DMS153 treated with DMSO at 0.1 percent for 48 hours (cell line): Measurements from ENCODE around the gene KBTBD4.
A peak's percentile ranks its signal among the peaks of the same experiment; 100 is the strongest.
"Not testable (repeated sequence)": the region's sequence is repeated elsewhere in the genome, so short reads cannot be mapped to it uniquely, and the experiment has no call there.

ENCODE experiments used
- DNase-seq: peaks from one replicate; lab custom pipeline; 2025; ENCODE audit not compliant: unreplicated experiment; lab: John Stamatoyannopoulos, UW

KBTBD4 gene

DNA sequence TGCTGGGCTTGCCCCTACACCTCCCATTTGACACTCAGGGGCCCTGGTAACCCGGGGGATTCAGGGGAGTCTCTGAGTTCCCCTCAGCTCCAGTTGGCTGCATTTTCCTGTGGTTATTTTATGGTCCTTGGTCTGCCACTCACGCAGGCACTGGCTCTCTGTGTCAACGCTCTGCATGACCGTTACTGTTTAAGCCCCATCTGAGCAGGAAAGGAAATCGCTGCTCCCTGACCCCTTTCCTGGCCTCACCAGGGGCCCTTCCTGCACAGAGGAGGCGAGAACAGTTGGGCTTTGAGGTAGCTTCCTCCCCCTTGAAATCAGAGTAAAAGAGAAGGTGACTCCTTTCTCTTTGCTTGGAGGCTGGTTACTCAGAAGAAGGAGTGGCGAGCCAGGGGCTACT, 13.0 kb upstream of the KBTBD4 start:
- DNase-seq, result no peak

DNA sequence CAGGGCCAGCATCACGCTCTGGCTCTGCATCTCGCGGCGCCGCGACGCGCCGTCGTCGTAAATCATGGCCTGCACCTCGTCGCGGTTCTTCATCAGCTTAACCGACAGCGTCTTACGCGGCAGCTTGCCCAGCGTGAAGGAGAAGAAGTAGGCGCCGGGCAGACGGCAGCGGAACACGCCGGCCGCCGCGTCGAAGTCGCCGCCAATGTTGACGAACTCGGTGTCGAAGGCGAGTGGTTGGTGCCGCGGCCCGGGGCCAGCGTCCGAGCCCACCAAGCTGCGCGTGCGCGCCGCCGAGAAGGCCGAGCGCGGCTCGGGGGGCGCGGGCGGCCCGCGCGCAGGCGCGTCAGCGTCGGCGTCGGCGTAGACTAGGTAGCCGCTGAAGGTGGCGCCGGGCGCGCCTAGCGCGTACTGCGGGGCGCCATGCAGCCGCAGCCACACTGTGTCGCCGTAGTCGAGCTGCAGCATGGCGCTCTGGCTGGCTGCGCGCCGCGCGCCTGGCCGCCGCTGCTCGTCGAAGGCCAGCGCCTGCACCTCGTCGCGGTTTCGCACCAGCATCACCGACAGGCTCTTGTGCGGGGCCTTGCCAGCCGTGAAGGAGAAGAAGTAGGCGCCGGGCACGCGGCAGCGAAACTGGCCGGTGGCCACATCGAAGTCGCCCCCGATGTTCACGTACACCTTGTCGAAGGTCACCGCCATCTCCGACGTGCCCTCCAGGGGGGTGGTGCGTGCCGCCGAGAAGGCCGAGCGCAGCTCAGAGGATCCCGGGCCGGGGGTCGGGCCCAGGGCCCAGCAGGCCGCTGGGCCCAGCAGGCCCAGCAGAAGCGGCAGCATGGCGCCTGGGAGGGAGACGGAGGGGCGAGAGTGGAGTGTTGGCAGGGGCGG, 11.4 kb upstream of the KBTBD4 start:
- no peak for DNase-seq

DNA sequence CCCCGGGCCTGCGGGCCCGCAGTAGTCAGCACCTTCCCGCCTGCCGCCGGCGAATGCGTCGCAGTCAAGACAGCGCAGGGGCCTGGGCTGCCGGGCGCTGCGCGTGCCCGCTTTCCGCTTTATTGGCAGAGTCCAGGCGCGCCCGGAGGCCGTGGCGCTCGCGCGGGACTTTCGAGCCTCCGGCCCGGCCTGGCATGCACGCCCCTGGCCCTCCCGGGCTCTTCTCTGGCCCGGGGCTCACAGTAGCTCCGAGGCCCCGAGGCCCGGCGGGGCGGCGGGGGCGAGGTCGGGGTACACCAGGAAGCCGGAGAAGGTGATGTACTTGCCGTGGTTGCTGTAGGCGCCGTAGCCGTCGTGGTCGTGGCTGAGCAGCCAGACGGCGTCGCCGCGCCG, 10.8 kb upstream of the KBTBD4 start:
- DNase-seq, result no peak

DNA sequence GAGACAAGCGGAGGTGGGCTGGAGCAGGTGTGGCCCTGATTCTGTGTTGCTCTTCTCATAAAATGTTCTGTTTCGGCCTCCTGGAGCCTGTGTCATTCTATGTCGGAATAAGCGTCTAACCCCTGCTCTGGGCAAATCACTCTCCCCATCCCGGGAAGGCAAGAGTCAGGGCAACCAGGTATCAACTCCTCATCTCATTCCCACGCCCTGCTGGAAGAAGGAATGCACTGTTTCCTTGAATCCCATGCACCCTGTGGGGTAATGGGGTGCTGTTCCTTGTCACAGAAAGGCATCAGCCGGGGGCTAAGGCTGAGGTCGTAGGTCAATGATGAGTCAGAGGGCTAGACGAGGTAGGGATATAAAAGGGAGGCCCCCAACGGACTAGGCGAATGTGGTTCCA, 10.3 kb upstream of the KBTBD4 start:
- no peak for DNase-seq

DNA sequence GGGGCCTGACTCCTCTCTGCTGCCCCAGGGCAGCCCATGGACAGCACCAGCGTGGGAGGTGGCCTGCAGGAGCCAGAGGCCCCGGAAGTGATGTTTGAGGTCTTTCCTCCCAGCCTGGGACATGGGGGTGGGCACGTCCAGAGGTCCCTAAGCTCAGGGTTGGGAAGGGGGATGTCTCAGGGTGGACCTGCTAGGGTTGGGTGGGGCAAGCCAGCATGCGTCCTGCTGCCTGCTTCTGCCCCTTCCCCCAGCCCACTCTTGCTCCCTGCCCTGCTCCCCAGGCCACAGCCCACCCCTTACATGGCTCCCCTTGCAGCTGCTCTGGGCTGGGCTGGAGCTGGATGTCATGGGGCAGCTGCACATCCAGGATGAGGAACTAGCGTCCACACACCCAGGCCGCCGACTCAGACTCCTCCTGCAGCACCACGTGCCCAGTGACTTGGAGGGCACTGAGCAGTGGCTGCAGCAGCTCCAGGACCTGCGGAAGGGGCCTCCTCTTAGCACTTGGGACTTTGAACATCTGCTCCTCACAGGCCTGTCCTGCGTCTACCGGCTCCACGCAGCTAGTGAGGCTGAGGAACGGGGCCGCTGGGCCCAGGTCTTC, 9.1 kb upstream of the KBTBD4 start:
- DNase-seq, result no peak

DNA sequence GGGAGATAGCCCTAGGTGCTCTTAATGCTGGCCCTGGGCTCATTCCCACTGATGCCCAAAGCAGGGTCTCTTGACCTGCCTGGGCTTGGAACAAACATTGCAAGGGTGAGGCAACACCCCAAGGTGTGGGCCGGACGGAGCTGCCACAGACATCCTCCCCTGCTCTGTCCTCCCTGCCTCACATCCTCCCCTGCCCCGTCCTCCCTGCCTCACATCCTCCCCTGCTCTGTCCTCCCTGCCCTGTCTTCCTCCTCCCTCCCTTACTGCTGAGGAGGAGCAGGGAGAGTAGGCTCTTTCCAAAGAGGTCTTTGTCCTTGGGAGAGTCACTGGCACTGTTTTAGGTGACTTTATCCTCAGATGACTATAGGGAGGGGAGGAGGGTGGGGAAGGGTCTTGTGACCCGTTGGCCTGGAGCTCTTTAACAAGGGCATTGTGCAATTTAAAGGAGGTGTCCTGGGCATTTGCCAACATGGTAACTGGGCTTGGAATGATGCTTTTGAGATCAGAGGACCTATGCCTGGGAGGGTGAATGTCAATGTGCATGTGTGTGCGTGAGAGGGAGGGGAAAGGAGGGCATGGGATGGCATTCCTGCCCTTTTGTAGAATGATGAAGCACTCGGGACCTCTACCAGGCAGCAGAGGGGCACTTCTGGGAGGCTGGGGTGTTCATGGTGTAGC, 8.4 kb upstream of the KBTBD4 start:
- DNase-seq, result no peak

DNA sequence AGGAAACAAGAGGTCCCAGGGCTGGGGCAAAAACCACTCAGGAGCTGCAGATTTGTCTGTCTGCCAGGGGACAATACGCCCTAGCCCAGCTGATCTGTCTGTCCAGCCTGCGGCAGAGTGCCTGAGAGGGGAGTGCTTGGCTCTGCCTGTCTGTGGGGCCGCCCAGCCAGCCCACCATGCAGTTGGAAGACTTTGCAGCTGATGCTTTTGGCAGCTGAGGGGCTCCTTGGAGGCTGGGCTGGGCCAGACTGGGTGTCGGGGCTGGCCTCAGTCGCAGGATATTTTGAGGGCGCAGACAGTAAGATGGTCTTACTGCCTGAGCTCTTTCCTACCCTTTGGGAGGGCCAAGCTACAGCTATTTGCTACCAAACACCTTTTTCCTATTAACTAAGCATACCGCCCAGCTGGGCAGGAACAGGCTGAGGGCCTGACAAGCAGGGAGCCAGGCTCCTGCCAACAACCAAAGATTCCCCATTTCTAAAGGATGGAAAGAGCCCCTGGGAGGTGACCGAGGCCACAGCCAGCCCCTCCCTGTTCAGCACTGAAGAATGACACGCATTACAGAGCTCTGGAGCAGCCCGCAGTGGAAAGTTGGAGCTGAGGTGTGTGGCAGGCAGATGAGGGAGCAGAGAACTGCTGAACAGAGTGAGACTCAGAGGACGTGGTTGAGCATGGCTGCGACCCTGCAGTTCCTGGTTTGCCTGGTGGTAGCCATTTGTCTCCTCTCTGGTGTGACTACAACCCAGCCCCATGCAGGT, 7.5 kb upstream of the KBTBD4 start, which contains the start of gene FAM180B:
FAM180B (plus strand) TSS at position 581 of the 758 bp plus-strand sequence; CDS start at position 672, 91 bp downstream.
- DNase-seq, result no peak

DNA sequence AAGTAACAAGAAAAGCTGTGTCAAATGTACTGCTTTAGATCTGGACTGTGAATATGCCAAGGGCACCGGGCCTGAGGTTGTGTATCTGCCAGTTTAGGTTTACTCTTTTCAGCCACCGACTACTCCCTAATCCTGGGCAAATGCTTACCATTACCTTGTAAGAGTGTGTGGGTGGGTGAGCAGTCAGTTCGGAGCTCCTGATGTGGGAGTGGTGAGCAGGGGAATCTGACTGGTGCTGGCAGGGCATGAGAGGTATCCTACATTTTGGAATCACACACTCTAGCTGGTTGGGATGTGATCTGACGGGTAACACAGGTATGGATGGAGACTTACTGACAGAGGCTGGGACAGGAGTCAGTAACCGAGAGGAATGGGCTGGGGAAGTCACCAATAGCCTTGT, 5.1 kb upstream of the KBTBD4 start:
- DNase-seq, result no peak

DNA sequence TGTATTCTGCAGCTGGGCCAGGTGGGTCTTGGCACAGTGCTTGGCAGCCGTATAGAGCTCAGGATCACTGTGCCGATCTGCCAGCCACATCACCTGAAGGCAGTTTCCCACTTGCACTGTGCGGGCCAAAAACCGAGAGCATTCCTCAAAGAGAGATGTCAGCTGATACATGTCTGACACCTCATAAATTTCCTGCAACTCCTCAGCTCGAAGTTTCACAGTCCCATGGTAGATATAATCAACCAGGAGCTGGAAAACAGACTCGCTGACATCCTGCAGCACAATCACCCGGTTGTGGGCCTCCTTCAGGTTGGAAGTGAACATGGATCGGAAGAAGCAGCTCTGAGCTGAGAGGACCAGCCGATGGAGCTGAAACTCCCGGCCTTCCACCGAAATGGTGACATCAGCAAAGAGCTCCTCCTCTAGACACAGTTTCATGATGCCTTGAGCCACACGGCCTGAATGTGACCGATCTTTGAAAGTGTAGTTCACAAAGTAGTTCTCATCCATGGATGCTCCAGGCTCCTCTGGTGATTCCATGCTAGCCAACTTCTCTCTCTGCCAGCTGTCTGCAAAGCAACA, 1.2 kb downstream of the KBTBD4 start:
- no peak for DNase-seq

DNA sequence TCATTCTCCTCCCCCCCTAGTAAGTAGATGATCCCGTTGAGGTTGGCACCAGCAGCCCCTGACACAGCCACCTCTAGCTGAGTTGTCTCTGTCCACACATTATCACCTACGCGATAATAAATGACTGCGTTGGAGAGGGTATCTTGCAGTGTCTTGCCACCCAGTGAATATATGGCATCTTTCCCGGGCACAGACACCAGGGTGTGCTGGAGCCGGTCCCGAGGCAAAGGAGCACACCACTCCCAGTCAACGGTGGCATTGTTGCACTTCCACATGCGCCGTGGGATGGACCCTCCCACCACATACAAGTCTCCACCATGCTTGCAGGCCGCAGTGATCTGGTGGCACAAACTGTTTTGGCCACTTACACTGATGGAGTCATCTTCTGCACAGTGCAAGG, 5.4 kb downstream of the KBTBD4 start:
- no peak for DNase-seq

DNA sequence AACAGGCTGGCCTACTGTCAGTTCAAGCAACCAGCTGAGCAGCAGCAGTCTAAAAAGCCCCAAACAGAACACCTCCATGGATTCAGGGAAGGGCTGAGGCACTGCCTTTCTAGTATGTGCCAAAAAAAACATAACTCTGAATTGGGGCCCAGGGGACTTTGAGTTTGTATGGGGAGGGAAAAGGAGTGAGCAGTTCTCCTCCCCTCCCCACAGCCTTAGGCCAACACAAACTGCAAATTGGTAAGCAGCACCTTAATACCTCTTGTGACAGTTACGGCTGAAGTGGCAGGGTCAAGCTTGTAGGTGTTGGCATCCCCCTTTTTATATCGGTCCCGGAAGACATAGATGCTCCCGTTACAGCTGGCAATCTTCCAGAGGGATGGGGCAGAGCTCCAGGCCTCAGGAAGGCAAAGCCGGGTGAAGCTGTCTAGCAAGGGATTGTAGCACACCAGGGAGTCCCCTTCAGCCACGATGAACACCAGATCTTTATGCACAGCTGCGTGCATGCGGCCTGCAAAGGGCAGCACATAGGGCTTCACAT, 6.0 kb downstream of the KBTBD4 start:
- no peak for DNase-seq

DNA sequence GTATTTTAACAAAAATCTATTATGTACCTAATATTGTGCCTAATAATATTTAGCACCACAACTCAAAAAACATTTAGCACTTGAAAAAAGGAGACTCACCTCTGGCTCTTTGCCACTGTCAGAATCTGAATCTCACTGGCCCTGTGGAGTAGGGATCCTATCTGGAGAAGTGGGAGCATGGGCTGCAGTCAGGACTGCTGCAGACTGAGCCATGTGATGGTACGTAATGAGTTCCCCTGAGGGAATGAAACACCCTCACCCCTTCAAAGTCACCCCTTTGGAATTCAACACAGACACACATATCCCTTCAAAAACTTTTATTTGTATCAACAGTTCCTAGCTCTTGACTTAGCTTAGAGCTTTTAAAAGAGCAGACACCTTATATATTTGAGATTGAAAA, 6.9 kb downstream of the KBTBD4 start:
- DNase-seq, result no peak

DNA sequence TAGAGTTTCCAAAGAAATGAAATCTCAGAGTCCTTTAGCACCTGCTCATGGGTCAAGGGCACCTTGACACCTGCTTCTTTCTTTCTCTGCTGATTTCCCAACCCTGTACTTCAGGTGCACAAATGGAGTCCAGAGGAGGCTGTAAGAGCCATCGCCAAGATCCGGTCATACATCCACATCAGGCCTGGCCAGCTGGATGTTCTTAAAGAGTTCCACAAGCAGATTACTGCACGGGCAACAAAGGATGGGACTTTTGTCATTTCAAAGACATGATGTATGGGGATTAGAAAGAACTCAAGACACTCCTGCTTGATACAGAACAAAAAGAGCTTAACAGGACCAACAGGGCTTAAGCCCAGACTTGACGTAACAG, 7.4 kb downstream of the KBTBD4 start:
- DNase-seq, result no peak

DNA sequence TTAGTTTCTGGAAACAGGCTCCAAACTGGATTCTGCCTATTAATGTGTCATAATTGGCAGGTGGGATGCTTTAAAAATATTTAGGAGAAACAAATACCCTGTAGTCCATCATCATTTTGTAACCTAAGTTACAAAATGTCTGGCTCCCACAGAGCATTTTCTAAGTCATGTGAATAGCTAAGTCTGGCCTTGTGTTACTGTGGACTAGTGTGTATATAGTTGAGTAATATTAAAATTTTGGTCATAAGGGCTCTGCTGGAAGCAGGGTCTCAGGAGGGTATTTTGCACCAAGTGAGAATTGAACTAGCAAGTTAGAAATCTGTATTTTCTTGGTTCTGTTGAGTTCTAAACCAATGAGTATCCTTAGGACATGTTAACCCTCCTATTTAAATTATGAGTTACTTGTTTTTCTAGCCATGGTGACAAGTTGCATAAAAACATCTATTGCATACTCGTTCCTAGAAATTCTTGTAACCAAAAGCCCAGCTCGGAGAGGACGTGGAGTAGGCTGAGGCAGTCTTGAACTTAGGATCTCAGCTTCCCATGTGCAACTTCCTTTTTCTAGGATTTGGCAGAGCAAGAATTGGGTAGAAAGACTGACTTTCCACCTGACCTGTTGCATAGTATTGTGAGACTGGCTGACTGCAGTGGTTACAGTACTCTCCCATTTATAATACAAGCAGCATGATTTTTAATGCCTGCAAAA, 8.0 kb downstream of the KBTBD4 start:
- DNase-seq, result no peak

DNA sequence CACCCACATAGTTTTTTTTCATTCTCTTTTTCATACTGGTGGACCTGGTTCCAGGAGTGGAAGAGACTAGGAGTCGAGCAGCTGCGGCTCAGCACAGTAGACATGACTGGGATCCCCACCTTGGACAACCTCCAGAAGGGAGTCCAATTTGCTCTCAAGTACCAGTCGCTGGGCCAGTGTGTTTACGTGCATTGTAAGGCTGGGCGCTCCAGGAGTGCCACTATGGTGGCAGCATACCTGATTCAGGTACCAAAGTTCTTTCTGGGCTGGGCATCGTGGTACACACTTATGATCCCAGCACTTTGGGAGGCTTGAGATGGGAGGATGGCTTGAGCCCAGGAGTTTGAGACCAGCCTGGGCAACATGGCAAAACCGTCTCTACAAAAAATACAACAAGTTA, 9.1 kb downstream of the KBTBD4 start:
- no peak for DNase-seq

DNA sequence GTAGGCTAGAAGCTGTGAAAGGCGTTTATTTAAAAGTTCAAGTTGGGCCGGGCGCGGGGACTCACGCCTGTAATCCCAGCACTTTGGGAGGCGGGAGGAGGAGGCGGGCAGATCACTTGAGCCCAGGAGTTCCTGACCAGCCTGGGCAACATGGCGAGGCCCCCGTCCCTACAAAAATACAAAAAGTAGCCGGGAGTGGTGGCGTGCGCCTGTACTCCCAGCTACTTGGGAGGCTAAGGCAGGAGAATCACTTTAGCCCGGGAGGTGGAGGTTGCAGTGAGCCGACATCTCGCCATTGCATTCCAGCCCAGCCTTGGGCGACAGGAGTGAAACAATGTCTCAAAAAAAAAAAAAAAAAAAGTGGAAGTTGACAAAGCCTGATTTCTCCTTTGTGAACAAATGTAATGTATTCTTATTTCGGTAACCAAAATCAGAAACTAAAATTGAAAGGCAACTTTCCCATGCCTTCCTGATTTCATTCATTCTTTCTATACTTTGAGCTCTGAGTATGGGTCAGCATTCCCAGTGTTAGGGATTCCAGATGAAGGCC, 12.5 kb downstream of the KBTBD4 start:
- no peak for DNase-seq

DNA sequence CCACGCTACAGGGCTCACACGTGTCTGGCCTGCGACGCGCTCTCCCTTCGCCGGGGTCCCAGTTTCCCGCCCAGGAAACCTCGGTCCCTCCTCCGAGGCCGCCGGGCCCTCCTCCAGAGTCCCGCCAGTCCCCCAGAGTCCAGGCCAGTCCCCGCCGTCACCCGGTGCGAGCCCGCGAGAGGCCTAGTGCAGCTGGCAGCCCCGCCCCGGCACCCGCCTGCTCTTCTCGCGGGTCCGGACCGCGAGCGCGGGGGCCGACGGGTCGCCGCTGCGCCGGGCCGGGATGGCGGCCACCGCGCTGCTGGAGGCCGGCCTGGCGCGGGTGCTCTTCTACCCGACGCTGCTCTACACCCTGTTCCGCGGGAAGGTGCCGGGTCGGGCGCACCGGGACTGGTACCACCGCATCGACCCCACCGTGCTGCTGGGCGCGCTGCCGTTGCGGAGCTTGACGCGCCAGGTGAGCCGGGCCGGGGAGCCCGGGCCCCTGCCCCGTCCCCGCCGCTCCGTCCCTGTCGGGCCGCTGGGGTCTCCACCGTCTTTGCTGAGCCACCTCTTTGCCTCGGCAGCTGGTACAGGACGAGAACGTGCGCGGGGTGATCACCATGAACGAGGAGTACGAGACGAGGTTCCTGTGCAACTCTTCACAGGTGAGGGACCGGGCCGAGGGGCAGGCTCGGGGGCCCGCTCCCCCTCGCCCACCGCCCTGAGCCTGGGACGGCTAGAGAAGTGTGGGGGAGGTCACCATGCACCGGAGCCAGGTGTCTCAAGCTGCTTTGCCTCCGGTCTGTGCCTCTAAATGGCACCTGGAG, 13.2 kb downstream of the KBTBD4 start, which contains the start of gene PTPMT1:
PTPMT1 (plus strand) TSS at position 260 of the 809 bp plus-strand sequence; CDS start at position 284, 24 bp downstream.
- peak; percentile 13 for DNase-seq

DNA sequence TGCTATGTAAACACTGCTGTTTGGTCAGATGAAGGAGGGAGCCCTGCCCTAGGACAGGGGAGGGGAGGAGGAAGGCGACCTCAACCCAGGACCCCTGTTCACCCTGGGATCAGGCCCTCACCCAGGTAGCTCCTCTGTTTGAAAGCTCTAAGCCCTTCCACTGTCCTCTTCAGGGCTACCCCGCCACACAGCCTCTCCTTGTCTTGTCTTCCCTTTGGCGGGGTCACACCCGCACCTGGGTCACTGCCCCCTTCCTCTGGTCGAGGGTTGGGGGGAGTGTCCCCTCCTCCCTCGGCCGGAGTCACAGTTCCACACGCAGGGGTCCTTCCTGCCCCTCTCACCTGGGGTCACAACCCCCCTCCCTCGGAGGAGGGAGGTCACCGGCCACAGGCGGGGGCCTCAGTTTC, 13.8 kb downstream of the KBTBD4 start:
- DNase-seq, result no peak

DNA sequence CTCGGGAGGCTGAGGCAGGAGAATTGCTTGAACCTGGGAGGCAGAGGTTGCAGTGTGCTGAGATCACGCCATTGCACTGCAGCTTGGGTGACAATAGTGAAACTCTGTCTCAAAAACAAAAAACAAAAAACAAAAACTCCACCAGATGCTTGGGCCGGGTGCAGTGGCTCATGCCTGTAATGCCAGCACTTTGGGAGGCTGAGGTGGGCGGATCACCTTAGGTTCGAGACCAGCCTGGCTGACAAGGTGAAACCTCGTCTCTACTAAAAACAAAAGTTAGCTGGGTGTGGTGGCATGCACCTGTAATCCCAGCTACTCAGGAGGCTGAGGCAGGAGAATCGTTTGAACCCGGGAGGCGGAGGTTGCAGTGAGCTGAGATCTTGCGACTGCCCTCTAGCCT, 14.4 kb downstream of the KBTBD4 start:
- not testable (repeated sequence) for DNase-seq
